Measurements from ENCODE around the gene WHAMM. TPM values are rescaled to one million over a fixed set of nuclear protein-coding genes. Genes with fewer than 3 reads are reported as not detected.

WHAMM gene
- total RNA-seq, 1 donor from 2014 or later, result 7.8 TPM

- DNase-seq (ENCODE audit: low spot score), result no peak
Observed at GRCh38 chr15:82833362-82833682, 23.9 kb downstream of the WHAMM start.

GRCh38 chr15:82835391-82835917 is 26.0 kb downstream of the WHAMM start:
- no peak for DNase-seq (ENCODE audit: low spot score)

GRCh38 chr15:82838096-82838735 is 28.8 kb downstream of the WHAMM start:
- no peak for DNase-seq (ENCODE audit: low spot score)

- no peak for DNase-seq (ENCODE audit: low spot score)
Observed at GRCh38 chr15:82839136-82839535, 29.7 kb downstream of the WHAMM start.

GRCh38 chr15:82840166-82840565 is 30.7 kb downstream of the WHAMM start:
- no peak for DNase-seq (ENCODE audit: low spot score)

GRCh38 chr15:82843566-82843965 is 34.1 kb downstream of the WHAMM start:
- no peak for DNase-seq (ENCODE audit: low spot score)

GRCh38 chr15:82845686-82846085 is 36.3 kb downstream of the WHAMM start:
- DNase-seq (ENCODE audit: low spot score), result no peak

- no peak for DNase-seq (ENCODE audit: low spot score)
Observed at GRCh38 chr15:82846621-82847020, 37.2 kb downstream of the WHAMM start.

GRCh38 chr15:82847703-82848102 is 38.3 kb downstream of the WHAMM start:
- no peak for DNase-seq (ENCODE audit: low spot score)

GRCh38 chr15:82848241-82848993 is 39.0 kb downstream of the WHAMM start:
- no peak for DNase-seq (ENCODE audit: low spot score)

- DNase-seq (ENCODE audit: low spot score), result no peak
Observed at GRCh38 chr15:82849556-82850512, 40.4 kb downstream of the WHAMM start.

- DNase-seq (ENCODE audit: low spot score), result no peak
Observed at GRCh38 chr15:82850731-82851130, 41.3 kb downstream of the WHAMM start.

GRCh38 chr15:82851306-82851850 is 42.0 kb downstream of the WHAMM start:
- no peak for DNase-seq (ENCODE audit: low spot score)

GRCh38 chr15:82851981-82852511 is 42.6 kb downstream of the WHAMM start:
- DNase-seq (ENCODE audit: low spot score), result no peak

GRCh38 chr15:82852941-82853561 is 43.6 kb downstream of the WHAMM start:
- no peak for DNase-seq (ENCODE audit: low spot score)

- no peak for DNase-seq (ENCODE audit: low spot score)
Observed at GRCh38 chr15:82854554-82854953, 45.1 kb downstream of the WHAMM start.

- no peak for DNase-seq (ENCODE audit: low spot score)
Observed at GRCh38 chr15:82855286-82856100, 46.1 kb downstream of the WHAMM start.

- no peak for DNase-seq (ENCODE audit: low spot score)
Observed at GRCh38 chr15:82856397-82857170, 47.2 kb downstream of the WHAMM start.

- no peak for DNase-seq (ENCODE audit: low spot score)
Observed at GRCh38 chr15:82858932-82859331, 49.5 kb downstream of the WHAMM start.
